ENCODE measurements around the gene CFAP46. TPM values are rescaled to one million over a fixed set of nuclear protein-coding genes. Genes with fewer than 3 reads are reported as not detected.

The CFAP46 gene
- total and polyA plus RNA-seq, 12 donors, result 0.15 to 5.5 (median 1.1) TPM; not detected in 3

DNA sequence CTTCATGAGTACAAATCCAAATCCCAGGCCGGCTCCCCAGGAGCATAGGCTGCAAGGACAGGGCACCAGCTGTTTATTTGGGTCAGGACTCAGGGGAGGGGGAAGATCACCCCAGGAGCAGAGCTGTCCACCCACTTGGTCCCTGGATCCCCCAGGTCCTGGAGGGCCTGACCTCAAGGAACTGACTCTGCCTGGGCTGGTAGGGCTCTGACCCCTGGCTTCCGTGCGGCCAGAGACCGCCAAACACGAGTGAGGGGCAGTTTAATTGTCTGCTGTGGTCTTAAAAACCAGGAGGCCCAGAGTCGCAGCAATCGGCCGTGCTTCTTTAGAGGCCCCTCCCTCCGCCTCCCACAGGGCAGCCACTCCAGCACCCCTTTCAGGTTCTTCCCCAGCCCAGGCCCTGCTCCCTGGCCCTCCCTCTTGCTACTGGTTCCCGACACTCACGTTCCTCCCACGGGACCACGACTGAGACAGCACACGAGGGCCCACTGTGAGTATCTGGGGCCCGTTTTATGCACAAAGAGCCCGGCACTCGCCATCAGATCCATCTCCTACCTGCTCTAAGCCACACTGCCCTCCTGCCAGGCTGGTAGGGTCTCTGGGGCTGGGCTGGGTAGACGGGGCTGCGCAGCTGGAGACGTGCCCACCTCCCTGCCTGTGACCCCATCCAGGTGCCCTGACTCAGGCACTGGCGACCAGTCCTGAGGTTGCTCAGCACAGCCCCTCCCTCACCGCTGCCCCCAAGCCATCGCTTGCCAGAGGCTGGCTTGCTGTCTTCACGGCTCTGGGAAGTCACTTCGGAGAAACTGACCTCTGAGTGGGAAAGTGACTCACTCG, 30.0 kb upstream of the CFAP46 start:
- H3K9me3 ChIP-seq (replicated peaks in 1 of 3), result no peaks in the 10 kb centered on the region
- H3K27me3 ChIP-seq, result peaks cover 32% of the 10 kb centered on the region
- 54 to 82% (median 73%) methylated on average over 11 to 26 of the region's 26 CpGs for WGBS, 4 donors
- H3K27ac ChIP-seq, result no peak overlapping the region
- TF ChIP-seq, protein P1, sequence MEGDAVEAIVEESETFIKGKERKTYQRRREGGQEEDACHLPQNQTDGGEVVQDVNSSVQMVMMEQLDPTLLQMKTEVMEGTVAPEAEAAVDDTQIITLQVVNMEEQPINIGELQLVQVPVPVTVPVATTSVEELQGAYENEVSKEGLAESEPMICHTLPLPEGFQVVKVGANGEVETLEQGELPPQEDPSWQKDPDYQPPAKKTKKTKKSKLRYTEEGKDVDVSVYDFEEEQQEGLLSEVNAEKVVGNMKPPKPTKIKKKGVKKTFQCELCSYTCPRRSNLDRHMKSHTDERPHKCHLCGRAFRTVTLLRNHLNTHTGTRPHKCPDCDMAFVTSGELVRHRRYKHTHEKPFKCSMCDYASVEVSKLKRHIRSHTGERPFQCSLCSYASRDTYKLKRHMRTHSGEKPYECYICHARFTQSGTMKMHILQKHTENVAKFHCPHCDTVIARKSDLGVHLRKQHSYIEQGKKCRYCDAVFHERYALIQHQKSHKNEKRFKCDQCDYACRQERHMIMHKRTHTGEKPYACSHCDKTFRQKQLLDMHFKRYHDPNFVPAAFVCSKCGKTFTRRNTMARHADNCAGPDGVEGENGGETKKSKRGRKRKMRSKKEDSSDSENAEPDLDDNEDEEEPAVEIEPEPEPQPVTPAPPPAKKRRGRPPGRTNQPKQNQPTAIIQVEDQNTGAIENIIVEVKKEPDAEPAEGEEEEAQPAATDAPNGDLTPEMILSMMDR (IDR thresholded peaks at IDR 0.05), result no peak
- no peak for TF ChIP-seq POLR2A (IDR thresholded peaks at IDR 0.05)
- DNase-seq, result no peak
- intact Hi-C loops (cut with DNase I), result no loop called here
- no peaks in the 10 kb centered on the region for H3K36me3 ChIP-seq (replicated peaks in 1 of 2)
- H3K4me3 ChIP-seq, result no peak overlapping the region
- no peaks in the 10 kb centered on the region for H3K4me1 ChIP-seq (replicated peaks in 1 of 2)

DNA sequence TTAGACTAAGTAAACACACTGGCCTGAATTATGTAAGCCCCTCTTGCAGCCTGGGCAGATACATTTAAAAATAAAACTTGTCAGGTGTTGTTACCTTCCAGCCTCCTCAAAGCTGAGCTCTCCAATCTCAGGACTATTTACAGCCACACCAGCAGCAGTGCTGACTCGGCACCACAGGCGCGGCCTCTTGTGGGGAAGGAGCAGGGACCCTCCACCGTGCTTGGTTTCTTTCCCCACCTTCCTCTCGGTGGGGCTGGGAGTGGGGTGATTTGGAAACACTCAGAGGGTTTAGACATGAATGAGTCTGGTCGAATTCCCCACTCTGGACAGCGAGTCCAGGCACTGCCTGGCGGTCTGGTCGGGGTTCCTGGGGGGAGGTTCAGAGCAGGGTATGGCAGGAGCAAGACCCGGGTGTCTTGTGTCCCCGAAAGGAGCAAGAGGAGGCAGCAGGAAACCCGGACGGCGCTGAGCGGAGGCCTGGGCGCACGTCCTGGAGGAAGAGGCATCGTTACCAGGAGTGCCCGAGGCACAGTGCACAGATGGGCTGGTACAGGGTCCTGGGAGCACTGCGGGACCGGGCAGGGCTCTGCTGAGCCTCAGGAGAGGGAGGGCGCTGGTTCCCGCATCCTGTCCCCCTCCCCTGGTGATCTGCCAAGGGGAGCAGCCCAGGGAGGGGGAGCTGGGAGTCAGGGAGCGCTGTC, 29.2 kb upstream of the CFAP46 start:
- H3K27ac ChIP-seq, result no peak overlapping the region
- H3K9me3 ChIP-seq (replicated peaks in 1 of 3), result no peaks in the 10 kb centered on the region
- no peak overlapping the region for H3K4me3 ChIP-seq
- no peaks in the 10 kb centered on the region for H3K4me1 ChIP-seq (replicated peaks in 1 of 2)
- WGBS, 4 donors, result 48 to 77% (median 55%) methylated on average over 9 to 24 of the region's 24 CpGs
- intact Hi-C loops (cut with DNase I), result no loop called here
- no peak for TF ChIP-seq POLR2A (IDR thresholded peaks at IDR 0.05)
- TF ChIP-seq, protein P1 (IDR thresholded peaks at IDR 0.05), result no peak
- H3K27me3 ChIP-seq, result peaks cover 32% of the 10 kb centered on the region
- no peaks in the 10 kb centered on the region for H3K36me3 ChIP-seq (replicated peaks in 1 of 2)
- no peak for DNase-seq

DNA sequence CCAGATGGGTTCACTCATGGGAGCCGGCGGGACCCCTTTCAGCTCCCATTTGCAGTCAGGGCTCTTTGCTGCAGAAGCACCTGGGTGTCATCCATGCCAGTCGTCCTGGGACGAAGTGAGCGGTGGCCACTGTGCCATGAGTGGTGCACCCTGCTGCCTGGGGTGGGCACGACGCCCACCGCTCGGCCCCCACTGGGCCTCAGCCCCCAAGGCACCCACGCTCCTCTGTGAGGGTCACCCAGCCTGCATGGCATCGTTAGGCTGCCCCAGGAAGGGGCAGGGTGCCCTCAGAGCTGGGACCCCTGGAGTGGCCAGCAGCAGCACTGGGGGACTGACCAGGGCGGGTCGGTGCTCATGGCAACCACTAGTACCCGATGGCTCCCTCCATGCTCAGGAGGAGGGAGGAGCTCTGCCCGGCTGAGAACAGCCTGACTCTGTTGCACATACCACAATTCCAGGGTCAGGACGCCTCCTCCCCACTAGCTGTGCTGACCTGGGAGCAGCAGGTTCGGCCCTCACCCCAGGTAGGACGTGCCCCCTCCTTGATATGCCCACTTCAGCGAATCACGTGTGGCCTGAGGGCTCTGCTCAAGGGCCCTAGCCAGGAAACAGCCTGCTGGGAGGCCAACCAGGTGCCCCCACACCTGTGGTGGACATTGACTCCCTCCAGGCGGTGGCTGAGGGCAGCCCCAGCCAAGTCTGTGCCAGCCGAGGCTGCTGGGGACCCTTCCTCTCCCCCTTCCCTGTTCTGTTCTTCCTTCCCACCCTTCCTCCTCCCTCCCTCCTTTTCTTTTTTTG, 28.5 kb upstream of the CFAP46 start:
- no peaks in the 10 kb centered on the region for H3K36me3 ChIP-seq (replicated peaks in 1 of 2)
- no peaks in the 10 kb centered on the region for H3K9me3 ChIP-seq (replicated peaks in 1 of 3)
- peaks cover 32% of the 10 kb centered on the region for H3K27me3 ChIP-seq
- TF ChIP-seq POLR2A (IDR thresholded peaks at IDR 0.05), result no peak
- TF ChIP-seq, protein P1 (IDR thresholded peaks at IDR 0.05), result no peak
- no peak for DNase-seq
- H3K27ac ChIP-seq, result no peak overlapping the region
- H3K4me3 ChIP-seq, result no peak overlapping the region
- intact Hi-C loops (cut with DNase I), result no loop called here
- H3K4me1 ChIP-seq (replicated peaks in 1 of 2), result no peaks in the 10 kb centered on the region
- 57 to 78% (median 74%) methylated on average over 7 to 22 of the region's 22 CpGs for WGBS, 4 donors

DNA sequence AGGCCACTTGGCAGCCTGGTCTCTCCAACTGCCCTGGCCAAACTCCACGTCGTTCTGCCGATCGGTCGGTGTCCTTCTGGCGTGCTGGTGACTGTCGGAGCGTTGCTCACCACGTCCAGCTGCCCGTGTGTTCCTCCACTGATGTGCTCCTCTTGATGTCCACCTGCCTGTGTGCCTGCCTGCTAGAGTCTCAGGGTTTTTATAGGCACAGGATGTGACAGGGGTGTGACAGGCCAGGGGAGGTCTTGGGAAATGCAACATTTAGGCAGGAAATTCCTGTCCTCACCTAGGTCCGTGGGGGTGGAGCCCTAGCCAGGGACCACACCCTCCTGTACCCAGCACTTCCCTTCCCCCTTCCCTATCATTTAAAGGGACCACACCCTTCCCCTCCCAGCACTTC, 25.2 kb upstream of the CFAP46 start:
- intact Hi-C loops (cut with DNase I), result no loop called here
- H3K36me3 ChIP-seq (replicated peaks in 1 of 2), result no peaks in the 10 kb centered on the region
- TF ChIP-seq, protein P1 (IDR thresholded peaks at IDR 0.05), result no peak
- peak in 1 of 2 donors; percentile 36 for TF ChIP-seq POLR2A (IDR thresholded peaks at IDR 0.05)
- DNase-seq, result peak in 1 of 7 donors; percentile 19
- 13 to 61% (median 43%) methylated on average over 1 to 11 of the region's 11 CpGs for WGBS, 4 donors
- peaks cover 19% of the 10 kb centered on the region for H3K27me3 ChIP-seq
- H3K27ac ChIP-seq, result no peak overlapping the region
- H3K4me1 ChIP-seq (replicated peaks in 1 of 2), result no peaks in the 10 kb centered on the region
- no peaks in the 10 kb centered on the region for H3K9me3 ChIP-seq (replicated peaks in 1 of 3)
- no peak overlapping the region for H3K4me3 ChIP-seq

Measured in adrenal gland (tissue), 12 donors.